Measurements from ENCODE around the gene LIM2. TPM values are rescaled to one million over a fixed set of nuclear protein-coding genes. Genes with fewer than 3 reads are reported as not detected.

LIM2 gene
- total RNA-seq, 4 donors from 2014 or later: not detected

DNA sequence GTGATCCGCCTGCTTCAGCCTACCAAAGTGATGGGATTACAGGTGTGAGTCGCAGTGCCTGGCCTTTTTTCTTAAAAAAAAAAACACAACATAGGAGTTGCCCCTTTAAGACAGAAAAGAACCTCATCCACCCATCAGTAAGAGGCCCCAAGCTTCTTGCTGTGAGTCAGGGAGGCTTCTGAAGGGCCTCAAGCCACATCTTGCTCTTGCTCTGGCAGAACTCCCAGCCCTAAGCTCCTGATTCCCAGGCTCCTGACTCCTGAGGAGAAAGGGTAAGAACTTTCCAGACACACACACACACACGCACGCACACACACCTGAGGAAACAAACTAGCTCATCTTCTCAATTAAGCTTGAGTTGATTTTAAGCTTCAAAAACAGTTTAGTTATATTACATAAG lies 28.5 kb downstream of the LIM2 start:
- H3K9me3 ChIP-seq: no peaks in the 10 kb centered on the region
- peaks cover 14% of the 10 kb centered on the region for H3K4me1 ChIP-seq
- H3K27ac ChIP-seq: no peak overlapping the region
- no peaks in the 10 kb centered on the region for H3K36me3 ChIP-seq
- H3K27me3 ChIP-seq: no peaks in the 10 kb centered on the region
- 70% methylated on average over 4 of the region's 4 CpGs for WGBS
- no peak overlapping the region for H3K4me3 ChIP-seq
- no peak for DNase-seq (ENCODE audit: low spot score in 2 of 2)
- TF ChIP-seq, protein P1, sequence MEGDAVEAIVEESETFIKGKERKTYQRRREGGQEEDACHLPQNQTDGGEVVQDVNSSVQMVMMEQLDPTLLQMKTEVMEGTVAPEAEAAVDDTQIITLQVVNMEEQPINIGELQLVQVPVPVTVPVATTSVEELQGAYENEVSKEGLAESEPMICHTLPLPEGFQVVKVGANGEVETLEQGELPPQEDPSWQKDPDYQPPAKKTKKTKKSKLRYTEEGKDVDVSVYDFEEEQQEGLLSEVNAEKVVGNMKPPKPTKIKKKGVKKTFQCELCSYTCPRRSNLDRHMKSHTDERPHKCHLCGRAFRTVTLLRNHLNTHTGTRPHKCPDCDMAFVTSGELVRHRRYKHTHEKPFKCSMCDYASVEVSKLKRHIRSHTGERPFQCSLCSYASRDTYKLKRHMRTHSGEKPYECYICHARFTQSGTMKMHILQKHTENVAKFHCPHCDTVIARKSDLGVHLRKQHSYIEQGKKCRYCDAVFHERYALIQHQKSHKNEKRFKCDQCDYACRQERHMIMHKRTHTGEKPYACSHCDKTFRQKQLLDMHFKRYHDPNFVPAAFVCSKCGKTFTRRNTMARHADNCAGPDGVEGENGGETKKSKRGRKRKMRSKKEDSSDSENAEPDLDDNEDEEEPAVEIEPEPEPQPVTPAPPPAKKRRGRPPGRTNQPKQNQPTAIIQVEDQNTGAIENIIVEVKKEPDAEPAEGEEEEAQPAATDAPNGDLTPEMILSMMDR (IDR thresholded peaks at IDR 0.05): no peak
- no peak for TF ChIP-seq EP300 (IDR thresholded peaks at IDR 0.05)
- no peak for TF ChIP-seq POLR2AphosphoS5 (IDR thresholded peaks at IDR 0.05)
- no peak for TF ChIP-seq POLR2A (IDR thresholded peaks at IDR 0.05)

DNA sequence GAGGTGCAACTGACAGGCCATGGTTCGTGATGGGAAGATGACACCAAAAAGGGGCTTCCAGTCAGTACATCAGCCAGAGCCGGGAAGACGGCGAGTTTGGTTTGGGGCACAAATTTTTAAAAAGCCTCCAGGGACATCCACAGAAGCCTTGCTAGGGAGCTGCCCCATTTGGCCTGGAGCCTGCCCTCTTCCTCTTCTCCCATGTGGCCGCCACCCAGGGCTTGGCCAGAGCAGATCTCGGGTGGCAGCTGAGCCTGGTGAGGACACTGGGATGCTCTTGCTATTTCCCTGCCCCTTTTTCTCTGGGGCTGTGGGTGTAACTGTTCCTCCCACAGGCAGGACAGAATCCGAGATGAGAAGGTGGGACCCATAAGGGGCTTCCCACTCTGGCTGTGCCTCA lies 29.8 kb downstream of the LIM2 start:
- Histone ChIP-seq H3K36me3 (peaks cover 1% of the 10 kb centered on the region), H3K27ac (no peak overlapping the region), H3K27me3 (no peaks in the 10 kb centered on the region), H3K9me3 (no peaks in the 10 kb centered on the region), H3K4me3 (no peak overlapping the region), H3K4me1 (peaks cover 9% of the 10 kb centered on the region)
- 82% methylated on average over 5 of the region's 7 CpGs for WGBS
- DNase-seq (ENCODE audit: low spot score in 2 of 2): no peak
- no peak for TF ChIP-seq EP300 (IDR thresholded peaks at IDR 0.05)
- no peak for TF ChIP-seq POLR2A (IDR thresholded peaks at IDR 0.05)

DNA sequence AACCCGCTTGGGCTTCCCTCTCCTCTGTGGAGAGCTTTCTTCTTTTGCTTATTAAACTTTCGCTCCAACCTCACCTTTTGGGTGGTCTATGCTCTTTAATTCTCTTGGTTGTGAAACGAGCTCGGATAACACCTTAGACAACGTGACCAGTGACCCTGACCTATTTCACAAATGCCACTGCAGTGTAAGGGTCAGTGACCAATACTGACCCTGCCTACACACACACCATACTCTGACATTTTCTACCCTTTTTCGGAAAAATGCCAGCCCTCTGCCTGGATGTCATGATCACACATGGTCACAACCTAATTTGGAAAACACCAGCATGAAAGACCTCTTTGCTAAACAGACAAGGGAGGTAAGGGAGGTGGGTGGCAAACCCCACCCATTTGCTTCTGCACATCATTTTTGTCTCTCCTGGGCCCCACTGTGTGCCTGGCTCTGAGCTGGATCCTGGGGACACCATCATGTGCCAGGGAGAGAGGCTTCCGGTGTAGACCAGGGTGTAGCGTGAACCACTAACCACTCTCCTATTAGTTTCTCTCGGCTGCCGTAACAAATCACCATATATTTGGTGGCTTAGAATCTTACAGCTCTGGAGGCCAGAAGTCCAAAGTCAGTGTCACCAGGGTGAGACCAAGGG lies 31.5 kb downstream of the LIM2 start:
- Histone ChIP-seq H3K9me3 (no peaks in the 10 kb centered on the region), H3K27ac (no peak overlapping the region), H3K36me3 (peaks cover 16% of the 10 kb centered on the region), H3K27me3 (no peaks in the 10 kb centered on the region), H3K4me3 (no peak overlapping the region), H3K4me1 (peaks cover 7% of the 10 kb centered on the region)
- WGBS: 93% methylated on average over 10 of the region's 10 CpGs
- no peak for DNase-seq (ENCODE audit: low spot score in 2 of 2)
- TF ChIP-seq POLR2A (IDR thresholded peaks at IDR 0.05) (no peak), POLR2AphosphoS5 (IDR thresholded peaks at IDR 0.05) (no peak), EP300 (IDR thresholded peaks at IDR 0.05) (no peak)
- TF ChIP-seq, protein P1 (IDR thresholded peaks at IDR 0.05): no peak

DNA sequence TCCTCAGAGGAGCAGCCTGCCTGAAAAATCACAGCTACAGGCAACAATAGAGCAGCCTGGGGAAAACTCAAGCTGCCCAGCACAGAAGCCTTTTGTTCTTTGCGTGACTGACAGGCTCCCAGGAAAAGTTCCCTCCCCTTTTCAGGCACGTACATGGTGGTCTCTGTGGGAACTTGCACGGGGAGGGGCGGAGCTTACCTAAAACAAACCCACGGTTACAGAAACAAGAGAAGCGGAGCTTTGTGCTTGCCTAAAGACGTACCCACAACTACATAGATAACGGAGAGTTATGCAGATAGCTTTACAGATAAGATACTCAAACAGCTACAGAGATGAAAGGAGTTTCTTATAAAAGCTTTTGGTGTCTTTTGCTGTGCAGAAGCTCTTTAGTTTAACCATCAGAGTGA lies 33.0 kb downstream of the LIM2 start:
- no peak for DNase-seq (ENCODE audit: low spot score in 2 of 2)
- Histone ChIP-seq H3K27ac (no peak overlapping the region), H3K27me3 (no peaks in the 10 kb centered on the region), H3K9me3 (no peaks in the 10 kb centered on the region), H3K36me3 (peaks cover 31% of the 10 kb centered on the region), H3K4me1 (peaks cover 7% of the 10 kb centered on the region), H3K4me3 (no peak overlapping the region)
- 59% methylated on average over 8 of the region's 8 CpGs for WGBS
- TF ChIP-seq, protein P1 (IDR thresholded peaks at IDR 0.05): no peak
- TF ChIP-seq POLR2AphosphoS5 (IDR thresholded peaks at IDR 0.05) (no peak), POLR2A (IDR thresholded peaks at IDR 0.05) (no peak), EP300 (IDR thresholded peaks at IDR 0.05) (no peak)

DNA sequence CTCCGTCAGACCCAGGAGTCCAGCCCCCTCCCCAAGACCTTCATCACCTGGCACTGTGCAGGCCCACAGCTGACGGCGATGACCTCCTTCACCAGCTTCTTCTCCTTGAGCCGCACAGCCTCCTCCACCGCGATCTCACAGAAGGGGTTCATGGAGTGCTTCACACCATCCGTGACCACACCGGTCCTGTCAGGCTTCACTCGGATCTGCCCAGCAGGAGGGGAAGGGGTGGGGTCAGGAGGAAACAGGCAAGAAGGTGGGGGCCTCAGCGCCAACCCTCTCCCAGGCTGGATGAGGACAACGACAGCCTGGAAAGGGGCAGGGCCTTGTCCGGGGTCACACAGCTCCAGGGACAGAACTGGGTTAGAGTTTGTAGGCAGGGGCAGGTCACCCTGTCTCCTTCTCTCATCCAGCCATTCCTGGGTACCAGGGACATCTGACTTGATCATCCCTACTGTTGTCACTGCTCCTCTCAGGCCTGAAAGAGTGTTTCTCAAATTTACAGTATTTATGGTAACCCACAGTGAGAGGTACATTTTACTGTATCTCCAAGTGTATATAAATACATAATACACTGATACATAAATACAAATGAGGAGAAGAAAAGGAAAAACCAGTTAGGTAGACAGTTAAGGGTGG lies 33.6 kb downstream of the LIM2 start:
- no peaks in the 10 kb centered on the region for H3K9me3 ChIP-seq
- 68% methylated on average over 12 of the region's 12 CpGs for WGBS
- H3K4me1 ChIP-seq: peaks cover 7% of the 10 kb centered on the region
- no peak overlapping the region for H3K27ac ChIP-seq
- peaks cover 36% of the 10 kb centered on the region for H3K36me3 ChIP-seq
- no peak for TF ChIP-seq POLR2A (IDR thresholded peaks at IDR 0.05)
- TF ChIP-seq, protein P1 (IDR thresholded peaks at IDR 0.05): no peak
- no peak for TF ChIP-seq EP300 (IDR thresholded peaks at IDR 0.05)
- DNase-seq (ENCODE audit: low spot score in 2 of 2): no peak
- no peak overlapping the region for H3K4me3 ChIP-seq
- H3K27me3 ChIP-seq: no peaks in the 10 kb centered on the region

Data from suprapubic skin (tissue), 4 donors.